Neural cell (in vitro differentiated cells): ENCODE measurements around the gene CCDC174. TPM values are rescaled to one million over a fixed set of nuclear protein-coding genes. Genes with fewer than 3 reads are reported as not detected.

Experiments used
- H2AFZ ChIP-seq: fragments of 200-600, 300-800 bp; sonication (generic), shearing (Covaris generic); 2 replicates; pipeline ENCODE4 v1.6.0; 2014; ENCODE audit warnings: low read depth, mild to moderate bottlenecking, antibody characterized with exemption, low read length, moderate library complexity
- H3F3A ChIP-seq: fragments of 200-600 bp; shearing (Covaris generic); 2 replicates; pipeline ENCODE4 v1.6.1; 2016; ENCODE audit warnings: mild to moderate bottlenecking, moderate library complexity, mixed read lengths, antibody characterized with exemption, low read length; ENCODE audit not compliant: insufficient read depth, poor library complexity, severe bottlenecking
- H3K27ac ChIP-seq: fragments of 200-600, 300-800 bp; sonication (generic), shearing (Covaris generic); 2 replicates; pipeline ENCODE4 v1.5.1; 2014; ENCODE audit warnings: mild to moderate bottlenecking, low read length, moderate library complexity
- H3K27me3 ChIP-seq: fragments of 300-800, 200-600 bp; sonication (generic), shearing (Covaris generic); 2 replicates; pipeline ENCODE4 v1.6.0; 2014; ENCODE audit warnings: mild to moderate bottlenecking, low read depth, low read length, moderate library complexity; ENCODE audit not compliant: insufficient read depth
- H3K36me3 ChIP-seq: fragments of 300-800, 200-600 bp; sonication (generic), shearing (Covaris generic); 2 replicates; pipeline ENCODE4 v1.5.1; 2014; ENCODE audit warnings: mild to moderate bottlenecking, antibody characterized with exemption, low read length, moderate library complexity; ENCODE audit not compliant: insufficient read depth
- H3K4me2 ChIP-seq: fragments of 300-800, 200-600 bp; sonication (generic), shearing (Covaris generic); 2 replicates; pipeline ENCODE4 v1.6.0; 2014; ENCODE audit warnings: mild to moderate bottlenecking, low read length
- H3K4me3 ChIP-seq: fragments of 300-800, 200-600 bp; sonication (generic), shearing (Covaris generic); 2 replicates; pipeline ENCODE4 v1.5.1; 2014; ENCODE audit warnings: mild to moderate bottlenecking, low read length, moderate library complexity
- H3K79me2 ChIP-seq: fragments of 200-600 bp; shearing (Covaris generic); replicated peaks from 2 replicates; pipeline ENCODE4 v1.6.0; 2014; ENCODE audit warnings: mild to moderate bottlenecking, low read length, moderate library complexity; ENCODE audit not compliant: insufficient read depth
- H3K9ac ChIP-seq: fragments of 300-800, 200-600 bp; sonication (generic), shearing (Covaris generic); 2 replicates; pipeline ENCODE4 v1.6.1; 2016; ENCODE audit warnings: mild to moderate bottlenecking, low read length, mixed read lengths
- H3K9me2 ChIP-seq: fragments of 200-600 bp; shearing (Covaris generic); 2 replicates; pipeline ENCODE4 v1.6.1; 2016; ENCODE audit warnings: mild to moderate bottlenecking, low read length, mixed read lengths; ENCODE audit not compliant: insufficient read depth
- H3K9me3 ChIP-seq: fragments of 200-600, 300-800 bp; sonication (generic), shearing (Covaris generic); 2 replicates; pipeline ENCODE4 v1.6.1; 2016; ENCODE audit warnings: mild to moderate bottlenecking, mixed run types, low read length, moderate library complexity, mixed read lengths
- H4K20me1 ChIP-seq: fragments of 200-600 bp; shearing (Covaris generic); 2 replicates; pipeline ENCODE4 v1.6.1; 2016; ENCODE audit warnings: mild to moderate bottlenecking, mixed run types; ENCODE audit not compliant: insufficient read depth
- EP300 ChIP-seq: fragments of 450-650 bp; conservative IDR thresholded peaks from 2 replicates; pipeline ENCODE4 v1.6.1; 2014; ENCODE audit warnings: antibody characterized with exemption, mild to moderate bottlenecking, moderate library complexity; ENCODE audit not compliant: poor library complexity, severe bottlenecking
- EZH2 ChIP-seq: fragments of 200-600, 300-800 bp; shearing (Covaris generic), sonication (generic); IDR thresholded peaks from 2 replicates; pipeline ENCODE4 v1.6.1; 2014; ENCODE audit warnings: antibody characterized with exemption, low read length, borderline replicate concordance, mild to moderate bottlenecking; ENCODE audit not compliant: insufficient read depth, poor library complexity, severe bottlenecking
- MXI1 ChIP-seq: fragments of 450-650 bp; conservative IDR thresholded peaks from 2 replicates; pipeline ENCODE4 v1.6.1; 2014; ENCODE audit warnings: antibody characterized with exemption, mild to moderate bottlenecking; ENCODE audit not compliant: poor library complexity, severe bottlenecking
- POLR2AphosphoS5 ChIP-seq: IDR thresholded peaks from 2 replicates; pipeline ENCODE4 v1.6.1; 2012
- RAD21 ChIP-seq: fragments of 450-650 bp; conservative IDR thresholded peaks from 2 replicates; pipeline ENCODE4 v1.6.1; 2014; ENCODE audit warnings: antibody characterized with exemption, mild to moderate bottlenecking, moderate library complexity
- SMC3 ChIP-seq: fragments of 450-650 bp; conservative IDR thresholded peaks from 2 replicates; pipeline ENCODE4 v1.6.1; 2014; ENCODE audit warnings: antibody characterized with exemption, mild to moderate bottlenecking, moderate library complexity; ENCODE audit not compliant: poor library complexity
- TAF1 ChIP-seq: IDR thresholded peaks from 2 replicates; pipeline ENCODE4 v1.6.1; 2012; ENCODE audit warnings: low read depth
- polyA plus RNA-seq: library from polyadenylated mRNA; depleted of rRNA; stranded (reverse); fragments of >200 nt; gene quantifications from 2 replicates; pipeline ENCODE4 v1.2.3, GENCODE V29; 2014
- TF ChIP-seq, protein P1 (sequence below): IDR thresholded peaks from 2 replicates; pipeline ENCODE4 v1.6.1; 2012; ENCODE audit warnings: borderline replicate concordance
- TF ChIP-seq, protein P2 (sequence below): fragments of 450-650 bp; IDR thresholded peaks from 2 replicates; pipeline ENCODE4 v1.5.1; 2014; ENCODE audit warnings: antibody characterized with exemption, mild to moderate bottlenecking, moderate library complexity; ENCODE audit not compliant: poor library complexity, severe bottlenecking

CCDC174 gene
- polyA plus RNA-seq, 1 donor from 2014 or later = 18.0 TPM

DNA sequence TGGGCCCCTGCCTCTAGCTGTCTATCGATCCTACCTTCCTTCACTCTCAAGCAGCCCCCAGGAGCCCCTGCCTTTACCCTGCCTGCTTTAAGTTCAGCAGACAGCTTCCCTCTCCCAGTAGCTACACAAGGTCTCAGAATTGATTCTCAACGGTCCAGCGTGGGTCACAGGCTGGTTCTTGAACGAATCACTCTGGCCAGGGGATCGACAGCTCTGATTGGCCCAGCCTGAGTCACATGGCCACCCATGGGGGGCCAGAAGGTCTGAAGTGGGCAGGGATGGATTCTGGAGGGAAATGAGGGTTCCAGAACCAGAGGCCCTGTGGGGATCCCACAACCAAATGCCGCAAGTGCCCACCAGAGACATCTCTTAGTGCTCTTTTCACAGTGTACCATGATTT is 23.7 kb upstream of the CCDC174 start:
- Histone ChIP-seq H3K9ac (no peak overlapping the region), H4K20me1 (no peaks in the 10 kb centered on the region), H3K9me3 (no peaks in the 10 kb centered on the region), H3K4me3 (no peak overlapping the region), H3K4me2 (no peak overlapping the region), H3K36me3 (no peaks in the 10 kb centered on the region), H3K27me3 (no peaks in the 10 kb centered on the region), H3K79me2 (no peaks in the 10 kb centered on the region), H3K27ac (no peak overlapping the region), H3K9me2 (no peaks in the 10 kb centered on the region), H3F3A (no peaks in the 10 kb centered on the region), H2AFZ (no peak overlapping the region)
- TF ChIP-seq SMC3 = no peak
- TF ChIP-seq, protein P1, sequence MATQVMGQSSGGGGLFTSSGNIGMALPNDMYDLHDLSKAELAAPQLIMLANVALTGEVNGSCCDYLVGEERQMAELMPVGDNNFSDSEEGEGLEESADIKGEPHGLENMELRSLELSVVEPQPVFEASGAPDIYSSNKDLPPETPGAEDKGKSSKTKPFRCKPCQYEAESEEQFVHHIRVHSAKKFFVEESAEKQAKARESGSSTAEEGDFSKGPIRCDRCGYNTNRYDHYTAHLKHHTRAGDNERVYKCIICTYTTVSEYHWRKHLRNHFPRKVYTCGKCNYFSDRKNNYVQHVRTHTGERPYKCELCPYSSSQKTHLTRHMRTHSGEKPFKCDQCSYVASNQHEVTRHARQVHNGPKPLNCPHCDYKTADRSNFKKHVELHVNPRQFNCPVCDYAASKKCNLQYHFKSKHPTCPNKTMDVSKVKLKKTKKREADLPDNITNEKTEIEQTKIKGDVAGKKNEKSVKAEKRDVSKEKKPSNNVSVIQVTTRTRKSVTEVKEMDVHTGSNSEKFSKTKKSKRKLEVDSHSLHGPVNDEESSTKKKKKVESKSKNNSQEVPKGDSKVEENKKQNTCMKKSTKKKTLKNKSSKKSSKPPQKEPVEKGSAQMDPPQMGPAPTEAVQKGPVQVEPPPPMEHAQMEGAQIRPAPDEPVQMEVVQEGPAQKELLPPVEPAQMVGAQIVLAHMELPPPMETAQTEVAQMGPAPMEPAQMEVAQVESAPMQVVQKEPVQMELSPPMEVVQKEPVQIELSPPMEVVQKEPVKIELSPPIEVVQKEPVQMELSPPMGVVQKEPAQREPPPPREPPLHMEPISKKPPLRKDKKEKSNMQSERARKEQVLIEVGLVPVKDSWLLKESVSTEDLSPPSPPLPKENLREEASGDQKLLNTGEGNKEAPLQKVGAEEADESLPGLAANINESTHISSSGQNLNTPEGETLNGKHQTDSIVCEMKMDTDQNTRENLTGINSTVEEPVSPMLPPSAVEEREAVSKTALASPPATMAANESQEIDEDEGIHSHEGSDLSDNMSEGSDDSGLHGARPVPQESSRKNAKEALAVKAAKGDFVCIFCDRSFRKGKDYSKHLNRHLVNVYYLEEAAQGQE = no peak
- no peak for TF ChIP-seq RAD21
- TF ChIP-seq TAF1 = no peak
- TF ChIP-seq EP300 = no peak
- TF ChIP-seq EZH2 = no peak
- TF ChIP-seq, protein P2, sequence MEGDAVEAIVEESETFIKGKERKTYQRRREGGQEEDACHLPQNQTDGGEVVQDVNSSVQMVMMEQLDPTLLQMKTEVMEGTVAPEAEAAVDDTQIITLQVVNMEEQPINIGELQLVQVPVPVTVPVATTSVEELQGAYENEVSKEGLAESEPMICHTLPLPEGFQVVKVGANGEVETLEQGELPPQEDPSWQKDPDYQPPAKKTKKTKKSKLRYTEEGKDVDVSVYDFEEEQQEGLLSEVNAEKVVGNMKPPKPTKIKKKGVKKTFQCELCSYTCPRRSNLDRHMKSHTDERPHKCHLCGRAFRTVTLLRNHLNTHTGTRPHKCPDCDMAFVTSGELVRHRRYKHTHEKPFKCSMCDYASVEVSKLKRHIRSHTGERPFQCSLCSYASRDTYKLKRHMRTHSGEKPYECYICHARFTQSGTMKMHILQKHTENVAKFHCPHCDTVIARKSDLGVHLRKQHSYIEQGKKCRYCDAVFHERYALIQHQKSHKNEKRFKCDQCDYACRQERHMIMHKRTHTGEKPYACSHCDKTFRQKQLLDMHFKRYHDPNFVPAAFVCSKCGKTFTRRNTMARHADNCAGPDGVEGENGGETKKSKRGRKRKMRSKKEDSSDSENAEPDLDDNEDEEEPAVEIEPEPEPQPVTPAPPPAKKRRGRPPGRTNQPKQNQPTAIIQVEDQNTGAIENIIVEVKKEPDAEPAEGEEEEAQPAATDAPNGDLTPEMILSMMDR = no peak
- TF ChIP-seq MXI1 = no peak
- TF ChIP-seq POLR2AphosphoS5 = no peak

DNA sequence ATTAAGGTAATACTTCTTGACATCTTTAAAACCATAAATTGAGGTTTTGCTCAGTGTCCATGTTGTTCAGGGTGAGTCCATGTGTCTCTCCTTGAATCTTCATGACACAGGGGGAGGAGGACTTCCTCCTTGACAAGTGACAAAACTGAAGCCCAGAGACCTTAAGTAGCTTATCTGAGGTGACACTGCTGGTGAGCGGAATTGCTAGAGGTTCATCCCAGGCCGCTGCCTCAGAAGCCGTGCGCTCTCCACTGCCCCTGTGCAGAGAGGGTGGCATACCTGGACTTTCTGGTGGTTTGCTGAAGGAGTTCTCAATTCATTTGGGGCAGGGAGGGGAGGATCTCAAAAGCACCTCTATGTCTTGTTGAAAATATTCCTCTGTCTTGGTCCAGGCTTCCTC is 23.2 kb upstream of the CCDC174 start:
- Histone ChIP-seq H3K4me2 (no peak overlapping the region), H3K27ac (no peak overlapping the region), H3K9ac (no peak overlapping the region), H3K27me3 (no peaks in the 10 kb centered on the region), H3K9me2 (no peaks in the 10 kb centered on the region), H3K9me3 (no peaks in the 10 kb centered on the region), H3F3A (no peaks in the 10 kb centered on the region), H3K36me3 (no peaks in the 10 kb centered on the region), H4K20me1 (no peaks in the 10 kb centered on the region), H2AFZ (no peak overlapping the region), H3K79me2 (no peaks in the 10 kb centered on the region), H3K4me3 (no peak overlapping the region)
- TF ChIP-seq TAF1 (no peak), EZH2 (no peak), MXI1 (no peak), SMC3 (no peak), EP300 (no peak), RAD21 (no peak), POLR2AphosphoS5 (no peak)
- TF ChIP-seq, protein P2 = no peak
- TF ChIP-seq, protein P1 = no peak
